Fibroblast of skin of abdomen (primary cell): ENCODE measurements around the gene RPRML.
"Not testable (repeated sequence)": the region's sequence is repeated elsewhere in the genome, so short reads cannot be mapped to it uniquely, and the experiment has no call there.

Source experiments
- DNase-seq: peaks from one replicate; pipeline ENCODE4 v3.0.0-alpha.2; 2013

Gene RPRML

DNA sequence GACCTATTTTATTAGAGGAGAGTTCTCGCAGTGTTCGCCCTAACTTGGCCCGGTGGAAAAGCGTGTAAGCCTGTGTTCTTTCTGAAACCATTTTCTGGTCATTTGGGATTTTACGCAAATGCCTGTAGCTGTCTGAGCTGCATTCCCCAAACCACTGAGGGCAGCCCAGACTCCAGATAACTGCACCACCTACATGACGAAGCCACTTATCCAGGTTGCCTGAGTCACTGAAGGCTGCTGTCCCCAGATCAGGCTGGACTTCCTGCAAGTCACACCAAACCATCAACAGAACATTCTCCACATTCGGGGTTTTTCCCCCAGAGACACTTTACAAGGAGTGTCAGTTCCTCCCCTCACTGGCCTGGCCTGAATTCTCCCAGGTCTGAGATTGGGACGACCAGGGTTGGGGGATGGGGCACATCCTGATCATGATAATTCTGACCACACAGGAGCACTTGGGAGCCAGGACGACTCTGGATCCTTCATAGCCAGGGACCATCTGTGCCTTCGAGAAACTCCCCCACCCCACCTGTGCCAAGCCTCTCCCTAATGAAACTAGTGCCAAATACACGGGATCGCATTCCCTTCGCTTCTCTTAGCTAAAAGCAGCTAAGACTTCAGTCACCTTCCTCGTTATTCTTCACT lies 2.3 kb downstream of the RPRML start:
- DNase-seq = no peak

DNA sequence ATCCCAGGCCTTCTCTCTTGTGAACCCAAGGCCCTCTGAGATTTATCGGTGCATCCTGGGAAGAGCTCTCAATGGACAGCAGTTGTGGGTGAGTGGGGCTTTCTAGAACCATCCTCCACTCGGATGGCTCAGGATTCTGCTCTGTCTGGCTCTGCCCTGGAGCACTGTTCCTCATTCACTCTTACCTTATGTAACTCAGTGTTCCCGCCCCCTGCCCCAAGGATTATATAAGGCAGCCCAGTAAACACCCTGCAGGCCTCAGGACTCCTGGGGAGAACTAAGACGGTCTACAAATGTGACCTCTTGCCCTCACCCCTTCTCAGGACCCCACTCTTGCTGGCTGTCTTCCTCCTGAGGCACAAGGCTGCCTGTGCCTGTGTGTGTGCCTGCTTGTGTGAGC lies 3.8 kb downstream of the RPRML start:
- DNase-seq = no peak

DNA sequence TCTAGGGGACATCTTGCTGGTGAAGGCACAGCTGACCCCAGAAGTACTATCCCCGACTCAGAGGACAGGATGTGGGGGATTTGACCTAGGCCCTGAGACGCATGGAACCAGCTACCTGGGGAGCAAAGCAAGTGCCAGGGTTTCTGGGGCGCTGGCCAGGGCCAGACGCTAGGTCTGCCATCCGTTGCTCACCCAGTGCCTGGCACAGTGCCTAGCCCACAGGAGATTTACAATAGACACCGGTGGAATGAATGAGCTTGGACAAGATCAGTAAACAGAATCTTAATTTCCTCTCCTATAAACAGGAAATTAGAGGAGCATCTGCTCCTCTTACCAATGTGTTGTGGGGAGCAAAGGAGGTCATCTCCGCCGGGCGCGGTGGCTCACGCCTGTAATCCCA lies 5.0 kb downstream of the RPRML start:
- DNase-seq = no peak

DNA sequence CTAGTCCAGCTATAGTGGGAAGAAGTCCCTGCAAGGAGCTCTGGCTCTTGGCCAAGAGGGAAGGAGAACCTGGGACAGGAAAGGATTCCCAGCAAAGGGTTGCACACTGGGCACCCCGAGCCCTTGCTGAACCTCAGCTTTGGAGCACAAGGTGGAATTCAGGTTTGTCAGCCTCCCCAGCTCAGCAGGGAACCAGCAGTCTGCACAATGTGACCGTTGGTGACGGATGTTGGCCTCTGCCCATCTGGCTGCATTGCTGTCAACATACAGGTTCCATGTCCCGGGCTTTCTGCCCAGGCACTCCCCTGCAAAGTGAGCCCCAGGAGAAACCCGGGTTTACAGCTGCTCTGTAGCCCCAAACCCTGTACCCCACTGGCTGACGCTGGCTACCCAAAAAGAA lies 6.7 kb downstream of the RPRML start:
- DNase-seq = no peak

DNA sequence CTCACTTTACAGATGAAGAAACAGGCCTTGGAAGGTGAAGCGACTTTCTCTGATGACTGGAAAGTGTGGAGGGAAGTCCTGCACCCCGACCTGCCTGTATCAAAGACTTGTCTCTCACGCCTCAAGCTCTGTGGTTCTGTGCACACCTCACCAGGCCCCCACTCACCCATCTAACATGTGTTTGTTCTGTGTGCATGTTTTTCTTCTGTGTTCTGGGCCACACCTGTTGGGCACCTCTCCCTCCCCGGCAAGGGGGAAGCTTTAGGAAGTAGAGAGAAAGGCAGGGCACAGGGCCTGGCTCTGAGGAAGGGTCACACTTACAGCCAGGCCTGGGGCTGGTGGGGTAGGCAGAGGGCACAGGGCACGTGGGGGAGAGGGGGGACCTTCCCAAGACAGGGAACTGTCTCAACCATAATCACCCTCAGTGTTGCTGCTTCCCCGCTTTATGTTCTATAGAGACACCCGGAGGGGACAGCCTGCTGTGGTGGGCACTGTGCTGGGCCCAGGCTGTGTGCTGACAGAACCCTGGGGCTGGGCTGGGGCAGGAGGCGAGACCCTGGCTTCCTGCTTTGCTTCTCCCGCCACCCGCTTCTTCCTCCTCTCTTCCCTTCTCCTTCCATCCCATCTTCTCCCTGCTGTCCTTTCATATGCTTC lies 7.3 kb downstream of the RPRML start:
- DNase-seq = no peak

DNA sequence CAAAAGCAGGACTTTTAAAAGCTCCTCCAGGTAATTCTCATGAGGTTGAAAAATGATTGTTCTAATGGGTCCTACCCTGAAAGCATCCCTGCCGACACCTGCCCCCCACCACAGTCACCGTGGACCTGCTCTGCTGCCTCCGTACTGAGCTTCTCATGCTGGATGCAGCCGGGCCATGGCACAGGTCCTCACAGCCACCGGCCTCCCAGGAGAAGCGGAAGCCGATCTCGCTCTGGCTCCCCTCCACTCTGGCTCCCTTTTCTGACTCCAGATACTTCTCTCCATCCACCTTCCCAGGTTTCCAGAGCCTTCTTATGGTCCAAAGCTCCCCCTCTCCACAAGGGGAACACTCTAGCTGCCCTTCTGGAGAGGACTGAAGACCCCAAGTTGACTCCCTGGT lies 10.2 kb downstream of the RPRML start:
- DNase-seq = no peak

DNA sequence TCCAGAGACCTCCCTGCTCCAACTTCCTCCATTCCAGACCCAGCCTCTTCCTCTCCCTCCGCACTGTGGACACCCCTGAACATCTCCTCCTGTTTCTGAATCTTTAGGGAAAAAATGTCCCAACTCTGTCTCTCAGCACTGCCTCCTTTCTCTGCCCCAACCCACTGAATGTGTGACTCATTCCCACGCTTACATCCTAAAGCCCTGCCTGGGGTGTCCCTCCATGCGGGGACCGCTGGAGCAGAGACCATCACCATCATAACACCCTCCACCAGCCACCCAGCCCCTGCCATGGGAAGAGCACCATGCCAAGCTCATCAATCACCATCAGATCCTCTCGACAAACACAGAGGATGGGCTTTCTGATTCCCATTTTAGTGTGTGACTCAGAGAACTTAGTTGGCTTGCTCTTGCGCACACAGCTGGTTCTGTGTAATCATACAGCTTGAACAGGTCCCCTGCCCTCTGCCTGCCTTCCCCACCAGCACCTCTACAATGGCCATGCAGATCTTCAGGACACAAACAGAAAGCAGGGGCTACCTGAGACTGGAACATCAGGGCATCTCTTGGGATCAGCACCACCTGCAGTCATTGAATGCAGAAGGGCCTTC lies 10.7 kb downstream of the RPRML start:
- DNase-seq = no peak

DNA sequence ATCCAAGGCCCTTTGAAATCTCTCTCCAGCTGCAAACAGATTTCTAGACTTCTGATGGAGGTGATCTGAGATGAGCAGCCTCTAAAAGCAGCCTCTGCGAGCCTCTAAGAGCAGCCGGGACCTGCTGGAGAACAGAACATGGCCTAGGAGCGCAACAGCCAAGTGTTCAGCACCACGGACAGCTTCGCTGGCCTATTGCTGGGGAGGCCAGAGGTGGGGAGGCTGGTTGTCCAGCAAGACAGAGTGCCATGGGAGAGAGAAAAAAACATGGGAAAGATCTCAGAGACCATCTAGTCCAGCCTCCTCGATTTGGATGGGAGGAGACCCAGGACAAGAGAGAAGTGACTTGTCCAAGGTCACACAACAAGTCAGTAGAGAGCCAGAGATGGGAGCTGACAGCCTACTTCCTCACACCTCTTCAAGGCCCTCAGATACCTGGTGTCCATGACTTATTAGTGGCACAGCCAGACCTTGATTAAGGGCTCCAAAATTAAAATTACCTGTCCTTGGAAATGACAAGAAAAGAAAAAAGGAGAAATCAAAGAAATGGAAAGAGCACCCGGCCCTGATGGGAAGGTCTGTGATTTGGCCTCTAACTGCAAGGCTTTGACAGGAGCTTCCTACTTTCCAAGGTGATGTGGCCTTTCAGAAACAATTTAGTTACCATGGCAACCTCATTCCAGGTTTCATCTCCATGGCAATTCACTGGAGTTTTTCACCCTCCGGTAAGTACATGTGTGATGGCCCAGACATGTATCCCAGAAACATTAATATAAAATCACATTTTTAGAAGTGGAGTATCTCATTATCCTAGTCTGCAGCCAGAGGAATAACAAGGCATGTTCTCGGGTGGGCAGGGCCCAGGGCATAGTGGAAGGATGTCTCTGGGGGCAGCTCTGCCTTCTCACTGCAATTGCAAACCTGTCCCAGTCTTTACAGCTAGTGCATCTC lies 14.5 kb downstream of the RPRML start:
- DNase-seq = no peak

DNA sequence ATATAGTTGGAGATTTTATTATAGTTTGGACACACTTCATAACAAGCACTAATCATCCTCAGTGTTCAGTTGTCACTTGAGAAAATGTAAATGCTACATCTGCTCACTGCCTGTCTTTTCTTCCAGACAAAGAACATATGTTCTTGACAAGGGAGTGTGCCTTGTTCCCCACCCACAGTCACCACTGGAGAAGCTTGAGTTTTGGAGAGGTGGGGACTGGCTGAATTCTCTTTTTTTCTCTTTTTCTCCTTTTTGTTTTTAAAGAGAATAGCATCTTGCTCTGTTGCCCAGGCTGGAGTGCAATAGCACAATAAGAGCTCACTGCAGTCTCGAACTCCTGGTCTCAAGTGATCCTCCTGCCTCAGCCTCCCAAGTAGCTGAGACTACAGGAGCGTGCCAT lies 15.5 kb downstream of the RPRML start:
- DNase-seq = no peak

DNA sequence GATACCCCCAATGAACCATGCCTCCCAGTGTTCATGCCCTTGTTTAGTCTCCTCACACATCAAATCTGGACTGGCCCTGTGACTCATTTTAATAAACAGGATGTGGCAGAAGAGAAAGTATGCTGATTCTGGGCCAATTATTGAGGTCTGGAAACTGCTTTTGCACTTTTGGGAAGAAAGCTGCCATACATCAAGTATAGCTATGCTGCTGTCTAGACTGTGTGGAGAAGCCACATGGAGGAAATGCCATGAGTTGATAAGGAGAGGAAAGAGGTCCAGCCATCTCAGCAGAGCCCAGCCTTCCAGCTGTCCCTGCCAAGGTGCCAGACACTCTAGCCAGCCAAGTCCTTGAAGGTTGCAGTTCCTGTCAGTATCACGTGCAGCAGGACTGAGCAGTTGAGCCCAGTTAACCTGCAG lies 16.7 kb downstream of the RPRML start:
- peak; percentile 83 for DNase-seq

DNA sequence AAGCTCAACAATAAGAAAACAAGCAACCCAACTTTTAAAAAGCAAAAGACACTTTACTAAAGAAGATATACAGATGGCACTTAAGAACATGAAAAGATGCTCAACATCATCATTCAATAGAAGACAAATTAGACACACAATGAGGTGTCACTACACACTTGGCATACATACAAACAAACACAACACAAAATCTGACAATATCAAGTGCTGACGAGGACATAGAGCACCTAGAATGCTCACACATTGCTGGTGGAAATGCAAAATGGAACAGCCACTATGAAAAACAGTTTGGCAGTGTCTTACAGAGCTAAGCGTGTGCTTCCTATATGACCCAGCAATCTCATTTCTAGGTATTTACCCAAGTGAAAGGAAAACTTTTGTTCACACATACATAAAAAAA lies 18.9 kb downstream of the RPRML start:
- no peak for DNase-seq

DNA sequence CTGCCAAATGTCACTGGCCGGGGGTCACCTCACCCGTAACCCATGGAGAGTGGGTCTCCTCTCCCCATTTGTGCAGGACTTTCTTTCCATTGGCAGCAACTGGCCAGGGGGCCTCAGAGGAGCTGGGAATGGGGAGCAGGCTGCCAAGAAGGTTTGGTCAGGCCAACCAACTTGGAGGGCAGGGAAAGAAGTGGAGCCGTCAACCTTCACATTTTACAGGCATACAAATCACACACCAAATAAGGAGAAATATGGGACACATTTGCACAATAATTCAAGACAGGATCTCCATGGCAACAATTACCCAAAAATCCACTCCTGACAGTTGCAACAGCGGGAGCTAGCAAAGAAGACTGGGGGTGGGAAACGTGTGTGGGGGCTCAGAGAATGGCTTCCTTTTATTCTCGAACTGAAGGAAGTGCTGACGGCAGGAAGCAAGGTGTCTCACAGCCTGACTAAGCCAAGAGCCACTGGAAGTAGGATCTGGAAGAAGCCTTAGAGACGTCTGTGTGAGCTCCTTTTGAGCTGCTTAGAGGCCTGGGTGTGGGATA lies 20.9 kb downstream of the RPRML start:
- DNase-seq = peak; percentile 31

DNA sequence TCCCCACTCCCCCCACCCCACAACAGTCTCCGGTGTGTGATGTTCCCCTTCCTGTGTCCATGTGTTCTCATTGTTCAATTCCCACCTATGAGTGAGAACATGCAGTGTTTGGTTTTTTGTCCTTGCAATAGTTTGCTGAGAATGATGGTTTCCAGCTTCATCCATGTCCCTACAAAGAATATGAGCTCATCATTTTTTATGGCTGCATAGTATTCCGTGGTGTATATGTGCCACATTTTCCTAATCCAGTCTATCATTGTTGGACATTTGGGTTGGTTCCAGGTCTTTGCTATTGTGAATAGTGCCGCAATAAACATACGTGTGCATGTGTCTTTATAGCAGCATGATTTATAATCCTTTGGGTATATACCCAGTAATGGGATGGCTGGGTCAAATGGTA lies 25.9 kb downstream of the RPRML start:
- not testable (repeated sequence) for DNase-seq

DNA sequence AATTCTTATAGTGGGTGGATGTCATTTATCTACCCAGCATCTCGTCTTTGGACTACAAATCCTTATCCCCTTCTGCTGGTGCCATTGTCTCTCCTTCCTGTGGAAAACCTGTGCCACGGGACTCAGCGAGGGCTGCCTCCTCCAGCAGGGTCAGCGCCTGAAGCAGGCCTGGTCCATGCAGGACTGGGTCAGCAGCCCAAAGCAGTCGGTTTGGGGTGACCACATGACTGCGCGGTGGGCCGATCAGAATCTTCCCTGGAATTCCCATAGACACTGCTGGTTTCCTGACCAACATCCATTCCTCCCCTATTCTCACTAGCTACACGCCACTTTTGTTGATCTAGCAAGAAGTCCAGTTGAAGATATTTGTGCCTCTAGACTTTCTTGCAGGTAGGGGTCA lies 26.9 kb downstream of the RPRML start:
- DNase-seq = no peak

DNA sequence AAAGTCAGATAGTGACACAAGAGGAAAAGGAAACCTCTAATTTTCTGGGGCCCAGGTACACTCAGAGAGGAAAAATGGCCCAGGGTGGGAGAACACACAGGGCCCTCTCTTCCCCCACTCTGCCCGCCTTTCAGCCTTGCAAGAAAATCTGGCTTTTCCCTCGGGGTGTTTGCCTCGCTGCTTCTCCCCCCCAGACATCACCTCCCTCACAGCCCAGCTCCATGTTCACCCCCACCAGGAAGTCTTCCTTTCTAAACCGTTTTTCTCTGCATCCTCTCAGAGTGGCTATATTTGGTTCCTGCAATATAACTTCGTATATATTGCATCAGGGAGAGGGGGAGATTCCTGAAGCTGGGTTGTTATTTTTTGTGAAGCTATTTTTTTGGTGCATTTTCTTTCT lies 27.3 kb downstream of the RPRML start:
- no peak for DNase-seq

DNA sequence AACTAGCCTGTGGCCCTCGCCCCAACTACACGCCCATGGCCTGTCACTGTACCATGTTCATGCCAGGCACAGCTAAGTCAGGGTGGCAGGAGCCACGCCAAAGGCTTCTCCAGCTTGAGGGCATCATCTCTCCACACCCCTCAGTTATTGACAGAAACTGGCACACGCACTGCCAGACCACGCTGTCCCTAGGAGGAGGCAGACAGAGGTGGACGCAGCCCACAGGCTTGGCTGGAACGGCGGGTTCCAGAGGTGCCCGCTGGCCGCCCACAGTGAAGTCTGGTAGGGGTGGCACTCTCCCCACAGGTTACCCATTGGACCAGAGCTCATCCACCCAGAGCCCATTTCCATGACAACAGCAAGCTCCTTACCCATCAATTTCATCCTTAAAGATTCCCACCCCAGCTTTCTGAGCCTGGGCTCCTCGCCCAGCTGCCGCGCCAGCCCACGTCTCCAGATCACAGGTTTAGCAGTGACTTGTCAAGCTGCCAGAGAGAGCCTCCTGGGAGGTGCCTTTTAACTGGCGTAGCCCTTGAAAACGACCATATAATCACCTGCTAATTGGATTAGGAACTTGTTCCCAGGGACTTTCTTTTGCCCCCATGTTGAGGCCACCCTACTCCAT lies 27.9 kb downstream of the RPRML start:
- DNase-seq = no peak

DNA sequence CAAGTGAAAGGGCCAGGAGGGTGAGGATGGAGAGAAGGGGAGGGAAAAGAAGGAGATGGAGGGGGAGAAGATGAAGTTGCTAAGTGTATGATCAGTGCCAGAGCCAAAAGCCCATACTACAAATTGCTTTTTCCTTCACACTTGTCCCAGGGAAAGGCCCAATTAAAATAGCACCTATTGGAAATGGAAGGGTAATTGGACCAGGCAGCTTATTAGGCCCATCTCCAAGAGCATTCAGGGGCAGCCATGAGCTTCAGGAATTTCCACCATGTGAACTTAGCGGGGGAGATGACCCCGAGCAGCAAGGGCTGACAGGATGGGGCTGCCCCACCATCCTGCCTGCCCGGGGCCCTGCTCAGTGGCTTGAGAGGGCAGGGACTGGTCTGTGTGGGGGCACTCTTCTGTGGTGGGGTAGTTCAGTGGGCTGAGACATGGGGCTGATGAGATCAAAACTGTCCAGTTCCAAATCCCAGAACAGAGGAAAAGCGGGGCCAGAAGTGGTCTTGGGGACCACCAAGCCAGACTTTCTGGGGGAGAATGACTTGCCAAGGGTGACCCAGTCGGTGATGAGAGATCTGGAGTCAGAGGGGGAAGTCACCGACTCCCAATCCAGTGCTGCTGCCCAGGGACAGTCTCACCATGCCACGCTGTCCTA lies 28.6 kb downstream of the RPRML start:
- no peak for DNase-seq

DNA sequence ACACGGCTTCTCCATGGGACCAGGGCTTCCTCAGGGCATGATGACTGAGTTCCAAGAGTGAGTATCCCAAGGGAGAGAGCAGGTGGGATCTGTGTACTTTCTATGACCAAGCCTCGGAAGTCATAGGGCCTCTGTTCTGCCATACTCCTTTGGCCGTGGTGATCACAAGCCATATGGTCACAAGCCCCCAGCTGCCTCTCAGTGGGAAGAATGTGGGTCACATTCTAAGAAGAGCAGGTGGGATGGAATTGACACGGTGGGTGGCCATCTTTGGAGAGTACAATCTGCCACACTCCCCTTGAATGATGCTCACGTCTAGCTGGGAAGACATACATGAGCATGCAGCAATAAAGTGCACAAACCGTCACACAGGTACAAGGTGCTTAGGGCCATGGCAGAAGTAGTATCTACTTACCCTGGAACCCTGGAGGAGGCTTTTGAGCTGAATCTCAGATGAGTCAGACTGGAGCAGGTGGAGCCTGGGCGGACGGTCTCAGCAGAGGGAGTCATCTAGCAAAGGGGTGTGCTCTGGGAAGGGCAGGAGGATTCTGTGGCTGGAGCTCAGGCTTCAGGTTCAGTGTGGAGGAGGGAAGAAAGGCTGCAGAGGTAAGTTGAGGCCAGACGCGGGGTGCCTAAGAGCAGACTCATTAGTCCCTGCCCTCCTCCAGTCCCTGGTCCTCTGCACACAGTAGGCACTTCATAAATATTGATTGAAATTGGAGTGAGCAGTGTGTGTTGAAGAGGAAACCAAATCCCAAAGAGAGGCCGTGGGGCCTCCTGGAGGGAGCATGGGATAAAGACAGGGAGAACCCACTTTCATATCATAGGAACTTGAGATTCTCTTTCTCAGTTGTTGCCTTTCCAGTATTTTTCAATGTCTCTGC lies 29.5 kb downstream of the RPRML start:
- DNase-seq = no peak

DNA sequence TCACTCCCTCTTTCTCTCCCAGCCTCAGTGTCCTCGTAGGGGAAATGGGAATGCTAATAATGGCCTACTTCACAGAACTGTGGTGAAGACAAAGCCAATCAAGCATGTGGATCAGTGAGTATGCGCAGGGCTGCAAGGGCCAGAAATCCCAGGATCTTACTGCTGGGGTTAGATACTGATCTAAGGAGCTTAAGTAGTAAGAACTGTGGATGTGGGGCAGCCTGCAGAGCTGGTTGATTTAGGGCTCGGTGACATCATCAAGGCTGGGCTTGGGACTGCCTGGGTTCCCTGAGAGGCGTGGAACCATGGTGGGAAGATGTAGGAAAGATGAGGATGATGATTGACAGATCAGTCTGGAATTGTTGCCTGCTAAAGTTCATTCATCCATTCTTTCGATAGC lies 30.5 kb downstream of the RPRML start:
- no peak for DNase-seq

DNA sequence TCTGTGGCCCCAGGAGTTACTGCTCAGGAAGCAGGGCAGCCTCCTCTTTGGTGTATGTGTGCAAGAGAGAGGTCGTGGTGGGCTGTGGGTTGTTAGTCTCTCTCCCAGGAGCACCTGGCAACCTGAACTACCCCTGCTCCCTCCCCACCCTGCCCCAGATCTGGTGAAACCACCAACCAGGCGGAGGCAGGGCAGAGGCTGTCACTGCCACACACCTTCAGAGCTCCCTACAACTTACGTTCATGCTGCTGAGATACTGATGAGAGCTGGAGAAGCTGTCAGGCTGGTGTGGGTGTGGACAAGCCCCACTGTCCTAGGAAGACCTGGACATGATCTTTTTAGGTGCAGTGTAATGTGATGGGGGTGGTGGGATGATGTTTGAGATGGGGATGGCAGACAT lies 31.8 kb downstream of the RPRML start:
- no peak for DNase-seq

DNA sequence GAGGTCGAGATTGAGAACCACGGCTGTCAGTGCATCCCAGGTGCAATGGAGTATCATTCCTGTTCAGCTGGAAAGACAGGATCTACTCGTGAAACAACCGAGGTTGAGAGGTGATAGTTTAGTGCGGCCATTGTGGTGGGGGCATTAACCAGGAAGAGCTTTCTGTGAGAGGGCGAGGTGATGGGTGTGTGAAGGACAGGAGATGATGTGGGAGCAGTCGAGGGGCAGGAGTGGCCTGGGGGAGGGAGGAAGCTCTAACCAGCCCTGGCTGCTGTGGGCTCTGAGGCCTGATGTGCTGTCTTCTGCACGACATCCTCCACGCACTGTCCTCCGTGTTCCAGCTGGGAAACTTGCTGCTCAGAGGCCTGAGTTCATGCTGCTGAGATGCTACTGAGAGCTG lies 34.1 kb downstream of the RPRML start:
- no peak for DNase-seq
